KOPT-K1 (cell line): Measurements from ENCODE around the gene PRKCE.

Experiments used
- H3K27ac ChIP-seq: fragments of 200-600 bp; sonication (generic); 2 replicates; pipeline ENCODE4 v1.5.1; 2016; ENCODE audit warnings: antibody characterized with exemption, mild to moderate bottlenecking, low read depth, low read length; ENCODE audit not compliant: poor library complexity, severe bottlenecking
- H3K36me3 ChIP-seq: fragments of 200-600 bp; sonication (generic); 2 replicates; pipeline ENCODE4 v1.5.1; 2017; ENCODE audit warnings: antibody characterized with exemption, mild to moderate bottlenecking, low read length, moderate library complexity; ENCODE audit not compliant: insufficient read depth
- H3K9me3 ChIP-seq: fragments of 200-600 bp; sonication (generic); 2 replicates; pipeline ENCODE4 v1.5.1; 2017; ENCODE audit warnings: antibody characterized with exemption, low read length, mild to moderate bottlenecking; ENCODE audit not compliant: insufficient read depth, poor library complexity, severe bottlenecking

PRKCE gene

DNA sequence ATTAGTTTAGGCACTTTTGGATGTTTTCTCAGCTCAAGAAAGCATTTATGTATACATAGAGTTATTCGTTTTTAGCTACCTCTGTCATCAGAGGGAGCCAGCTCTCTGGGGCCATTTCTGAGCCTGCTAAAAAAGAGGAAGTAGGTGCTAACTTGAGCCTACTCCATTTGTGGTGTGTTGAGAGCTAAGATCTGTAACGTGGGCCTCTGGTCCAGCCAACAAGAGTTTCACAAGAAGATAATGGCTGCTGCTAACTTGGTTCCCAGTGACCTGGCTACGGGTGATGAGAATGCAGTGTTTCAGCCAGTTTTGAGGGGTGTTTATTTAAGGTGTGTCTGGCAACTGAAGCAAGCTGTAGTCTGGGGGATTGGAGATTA is 182.5 kb downstream of the PRKCE start:
- Histone ChIP-seq H3K9me3 (peaks cover 18% of the 10 kb centered on the region), H3K27ac (no peak overlapping the region), H3K36me3 (no peaks in the 10 kb centered on the region)

DNA sequence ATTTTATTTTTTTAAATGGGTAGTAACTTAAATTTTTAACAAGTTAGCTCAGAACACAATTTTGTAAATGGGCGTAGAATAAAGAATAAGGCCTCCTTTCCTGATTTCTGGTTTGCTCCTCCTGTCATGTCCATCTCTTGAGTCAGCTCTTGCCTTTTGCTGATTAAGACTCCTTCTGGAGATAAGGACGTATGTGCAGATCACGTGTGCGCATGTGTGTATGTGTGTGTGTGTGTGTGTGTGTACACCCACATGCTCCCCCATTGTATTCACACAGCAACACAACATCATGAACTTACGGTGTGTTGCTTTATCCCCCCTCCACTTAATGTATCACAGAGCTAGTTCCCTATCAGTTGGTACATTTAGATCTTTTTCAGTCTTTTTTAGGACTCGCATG is 182.9 kb downstream of the PRKCE start:
- Histone ChIP-seq H3K9me3 (peaks cover 18% of the 10 kb centered on the region), H3K36me3 (no peaks in the 10 kb centered on the region), H3K27ac (no peak overlapping the region)

DNA sequence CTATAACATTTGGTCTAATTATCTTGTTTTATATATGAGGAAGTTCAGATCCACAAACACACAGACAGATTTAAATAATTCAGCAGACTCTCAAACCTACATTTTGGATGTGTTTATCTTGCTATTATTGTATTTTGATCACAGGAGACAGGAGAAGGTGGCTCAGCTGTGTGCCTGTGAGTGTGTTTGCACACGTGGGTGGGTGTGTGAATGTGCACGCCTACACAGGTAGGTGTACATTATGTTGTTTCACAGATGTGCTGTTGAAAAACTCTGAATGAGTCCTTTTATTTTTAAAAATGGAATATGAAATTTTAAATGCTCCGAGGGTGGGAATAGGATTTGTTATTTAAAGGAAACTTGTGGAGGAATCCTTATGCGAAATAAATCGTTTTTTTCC is 183.4 kb downstream of the PRKCE start:
- peaks cover 18% of the 10 kb centered on the region for H3K9me3 ChIP-seq
- no peaks in the 10 kb centered on the region for H3K36me3 ChIP-seq
- H3K27ac ChIP-seq = no peak overlapping the region

DNA sequence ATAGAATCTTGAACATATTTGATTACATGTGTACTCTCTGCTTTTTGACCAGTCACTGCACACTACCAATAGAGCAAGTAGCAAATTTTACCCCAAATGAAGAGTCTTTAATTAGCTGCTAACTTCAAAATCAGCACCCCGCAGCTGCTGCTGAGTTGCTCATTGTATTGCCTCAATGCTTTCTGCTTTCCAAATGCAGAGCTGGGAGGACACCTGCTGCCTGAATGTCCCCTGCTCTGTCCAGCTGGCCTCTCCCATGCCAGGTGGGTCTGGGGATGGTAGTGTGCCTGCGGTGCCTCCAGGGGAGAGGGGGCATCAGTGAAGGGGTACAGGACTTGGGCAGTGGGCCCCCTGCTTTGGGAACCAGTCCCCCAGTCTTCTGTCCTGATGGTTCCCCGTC is 184.8 kb downstream of the PRKCE start:
- no peaks in the 10 kb centered on the region for H3K36me3 ChIP-seq
- peaks cover 4% of the 10 kb centered on the region for H3K9me3 ChIP-seq
- H3K27ac ChIP-seq = no peak overlapping the region

DNA sequence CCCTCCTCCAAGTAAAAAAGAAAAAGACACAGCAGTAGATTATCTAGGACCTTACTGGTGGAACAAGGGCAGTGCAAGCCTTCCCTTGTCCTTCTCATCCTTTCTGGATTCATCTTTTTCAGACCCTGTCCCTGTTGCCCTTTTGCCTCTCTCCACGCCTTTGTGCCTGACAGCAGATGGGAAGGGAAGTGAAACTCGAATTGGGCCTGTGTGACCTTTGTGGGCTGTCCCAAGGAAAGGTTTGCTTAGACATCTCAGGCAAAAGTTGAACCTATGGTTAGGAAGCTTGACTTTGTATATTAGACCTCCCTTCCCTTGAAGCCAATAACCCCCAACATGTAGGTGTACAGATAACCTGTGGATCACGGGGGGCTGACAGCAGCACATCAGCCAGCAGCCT is 185.3 kb downstream of the PRKCE start:
- H3K27ac ChIP-seq = no peak overlapping the region
- no peaks in the 10 kb centered on the region for H3K9me3 ChIP-seq

DNA sequence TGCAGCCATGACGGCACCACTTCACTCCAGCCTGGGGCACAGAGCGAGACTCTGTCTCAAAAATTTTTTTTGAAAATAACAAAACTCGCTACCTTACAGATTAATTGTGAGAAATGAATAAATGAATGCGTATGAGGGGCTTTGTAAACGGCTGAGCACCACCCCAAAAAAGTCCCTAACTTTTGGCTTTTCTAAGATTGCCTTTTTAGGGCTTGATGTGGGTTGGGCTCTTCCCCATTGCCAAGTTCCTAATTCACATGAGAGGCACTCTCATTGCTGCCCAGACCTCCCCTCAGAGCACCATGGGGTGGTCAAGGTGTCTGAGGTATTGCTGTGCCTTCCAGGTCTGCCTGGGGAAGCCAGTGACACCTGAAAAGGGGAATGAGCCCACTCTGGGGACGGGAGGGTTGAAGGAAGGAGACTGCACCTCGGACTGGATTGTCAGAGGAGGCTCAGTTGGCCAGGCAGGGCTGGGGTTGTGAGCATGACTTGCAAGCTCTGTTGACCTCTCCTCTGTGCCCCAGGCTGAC is 186.4 kb downstream of the PRKCE start:
- H3K36me3 ChIP-seq = no peaks in the 10 kb centered on the region
- no peaks in the 10 kb centered on the region for H3K9me3 ChIP-seq
- no peak overlapping the region for H3K27ac ChIP-seq

More for the DNA sequence above, 185.3 kb downstream of the PRKCE start:
- no peaks in the 10 kb centered on the region for H3K36me3 ChIP-seq

DNA sequence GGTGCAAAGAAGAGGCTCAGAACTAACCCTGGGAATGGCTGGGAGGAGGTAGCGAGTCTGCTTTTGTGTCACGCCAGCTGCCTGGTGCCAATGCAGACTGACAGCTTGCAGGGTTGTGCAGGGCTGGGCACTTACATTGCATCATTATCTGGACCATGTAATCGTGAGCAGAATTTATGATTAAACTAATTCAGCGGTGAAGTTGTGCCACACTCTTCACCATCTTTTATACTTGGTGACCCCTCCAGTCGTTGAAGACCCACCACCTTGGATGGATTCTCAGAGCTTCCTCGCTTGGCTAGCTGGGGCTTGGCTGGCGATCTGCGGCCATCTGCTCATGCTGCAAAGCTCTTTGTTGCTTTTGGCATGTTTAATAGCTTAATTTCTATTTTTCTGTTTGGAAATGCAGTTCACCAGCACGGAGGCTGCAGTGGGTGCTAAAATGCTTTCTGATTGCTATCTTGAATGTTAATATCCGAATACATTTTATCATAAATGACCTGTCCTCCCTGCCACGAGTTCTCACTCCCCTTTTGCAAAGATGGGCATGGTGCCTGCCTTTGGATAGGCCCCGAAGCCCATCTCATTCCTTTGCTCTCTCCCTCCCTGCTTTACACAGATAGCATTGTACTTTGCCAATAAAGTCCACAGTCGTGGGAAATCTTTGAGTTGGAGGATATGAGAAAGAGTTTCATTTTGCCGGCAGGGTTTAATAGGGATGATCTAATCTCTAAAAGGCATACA is 188.2 kb downstream of the PRKCE start:
- Histone ChIP-seq H3K27ac (no peak overlapping the region), H3K36me3 (no peaks in the 10 kb centered on the region), H3K9me3 (no peaks in the 10 kb centered on the region)

DNA sequence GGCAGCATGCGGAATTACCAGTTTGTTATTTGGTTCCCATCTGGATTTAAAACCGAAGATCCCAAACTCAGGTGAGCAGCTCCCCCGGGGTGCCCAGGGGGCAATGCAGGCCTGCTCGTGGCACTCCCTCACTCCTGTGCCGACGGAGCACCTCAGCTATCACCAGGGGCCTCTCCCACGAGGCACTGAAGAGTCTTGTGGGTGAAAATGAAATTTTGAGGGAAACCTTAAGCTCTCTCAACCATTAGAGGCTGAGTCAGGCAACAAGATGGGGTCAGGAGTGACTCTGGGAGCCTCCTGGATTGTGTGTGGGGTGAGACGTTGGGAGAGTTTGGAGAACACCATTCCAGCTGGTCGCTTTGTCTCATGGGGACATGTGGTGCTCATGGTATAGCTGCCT is 189.0 kb downstream of the PRKCE start:
- Histone ChIP-seq H3K36me3 (no peaks in the 10 kb centered on the region), H3K27ac (no peak overlapping the region), H3K9me3 (no peaks in the 10 kb centered on the region)

DNA sequence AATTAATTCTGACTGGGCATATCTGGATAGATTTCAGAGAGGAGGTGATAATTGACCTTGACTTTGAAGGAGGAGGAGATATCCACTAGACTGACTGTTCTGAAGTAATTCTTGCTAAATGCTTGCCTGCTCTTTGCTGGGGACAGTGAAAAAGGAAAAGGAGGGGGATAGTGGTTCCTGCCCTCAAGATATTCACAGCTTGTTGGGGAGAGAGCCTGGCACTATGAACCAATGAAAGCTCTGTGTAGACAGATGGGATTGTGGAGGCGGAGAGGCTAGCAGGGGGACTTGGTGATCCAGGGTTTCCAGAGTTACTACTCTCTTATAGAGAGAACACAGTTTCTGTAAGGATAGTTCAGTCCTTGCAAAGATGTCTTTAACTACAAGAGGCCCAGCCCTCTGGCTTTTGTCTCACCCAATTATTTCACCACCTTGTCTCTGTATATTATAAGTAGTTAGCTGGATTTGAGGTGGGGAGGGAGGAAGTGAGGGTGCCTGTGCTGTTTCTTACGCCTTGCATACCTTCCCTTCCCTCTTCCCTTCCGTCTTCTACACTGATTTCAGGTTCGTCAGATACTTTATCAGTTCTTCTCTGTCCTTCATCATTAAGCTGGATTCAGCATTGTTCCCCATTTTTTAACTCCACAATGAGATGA is 190.4 kb downstream of the PRKCE start:
- Histone ChIP-seq H3K36me3 (no peaks in the 10 kb centered on the region), H3K27ac (peak overlapping the region; percentile 92), H3K9me3 (no peaks in the 10 kb centered on the region)

DNA sequence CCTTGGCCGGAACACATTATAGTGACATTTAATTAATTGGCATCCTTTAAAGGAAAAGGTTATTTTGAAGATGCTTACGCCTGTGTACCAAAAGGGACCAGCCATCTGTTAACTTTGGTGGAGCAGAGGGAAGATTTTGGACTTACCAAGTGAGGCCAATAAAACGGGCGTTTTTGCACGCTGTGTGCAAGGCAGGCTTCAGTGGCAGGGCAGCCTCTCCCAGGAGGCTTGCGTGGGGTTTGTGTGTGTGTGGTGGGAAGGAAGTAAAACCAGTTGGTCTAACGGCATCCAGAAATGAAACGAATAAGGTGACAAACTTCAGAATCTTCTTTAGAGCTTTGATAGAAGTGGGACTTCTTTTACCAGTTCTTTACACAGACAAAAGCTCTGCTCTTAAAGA is 191.7 kb downstream of the PRKCE start:
- H3K36me3 ChIP-seq = no peaks in the 10 kb centered on the region
- peak overlapping the region; percentile 92 for H3K27ac ChIP-seq
- no peaks in the 10 kb centered on the region for H3K9me3 ChIP-seq

DNA sequence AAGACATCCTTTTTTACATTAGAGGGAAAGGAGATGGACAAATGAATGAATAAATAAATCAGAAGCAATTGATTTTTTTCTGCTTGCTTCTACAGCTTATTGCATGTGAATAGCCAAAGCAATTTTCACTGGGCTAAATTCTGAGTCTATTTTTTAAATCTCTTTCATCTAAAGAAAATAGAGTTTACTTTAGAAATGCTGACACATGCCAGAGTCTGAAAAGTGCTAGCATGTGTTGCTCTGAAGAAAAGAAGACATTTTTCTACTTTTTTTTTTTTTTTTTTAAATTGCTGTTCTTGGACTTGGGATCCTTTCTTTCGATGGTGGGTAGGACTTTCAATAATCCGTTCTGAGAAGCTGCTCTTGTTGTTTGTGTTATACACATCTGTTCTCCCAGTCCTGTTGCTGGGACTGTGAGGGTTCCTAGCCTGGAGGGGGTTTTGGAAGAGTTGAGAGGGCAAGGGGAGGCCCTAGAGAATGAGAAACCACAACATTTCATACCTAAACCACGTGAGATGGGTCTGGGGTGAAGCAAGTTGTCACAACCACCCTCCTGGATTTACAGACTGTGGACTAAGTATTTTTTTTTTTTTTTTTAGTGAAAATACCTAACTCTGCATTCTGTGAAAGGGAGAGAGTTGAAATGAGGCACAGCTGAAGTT is 193.5 kb downstream of the PRKCE start:
- Histone ChIP-seq H3K9me3 (no peaks in the 10 kb centered on the region), H3K27ac (peak overlapping the region; percentile 92), H3K36me3 (no peaks in the 10 kb centered on the region)

DNA sequence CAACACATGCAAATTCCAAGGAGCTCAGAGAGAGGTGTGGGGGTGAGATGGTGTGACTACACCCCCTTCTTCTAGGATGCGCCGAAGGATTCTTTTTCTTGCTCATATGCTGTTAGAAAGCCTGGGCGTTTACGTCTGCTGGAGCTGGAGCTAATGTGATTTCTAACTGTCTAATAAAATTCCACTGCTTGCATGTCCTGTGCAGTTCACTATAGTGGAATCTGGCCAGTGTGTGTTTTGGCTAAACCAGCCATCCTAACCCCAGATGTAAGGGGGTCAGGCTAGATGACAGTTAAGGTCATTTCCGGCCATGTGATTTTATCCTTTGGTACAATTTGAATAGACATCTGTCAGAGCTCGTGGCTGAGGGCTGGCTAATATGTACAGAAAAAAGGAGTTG is 194.1 kb downstream of the PRKCE start:
- Histone ChIP-seq H3K9me3 (no peaks in the 10 kb centered on the region), H3K27ac (peak overlapping the region; percentile 92), H3K36me3 (no peaks in the 10 kb centered on the region)

DNA sequence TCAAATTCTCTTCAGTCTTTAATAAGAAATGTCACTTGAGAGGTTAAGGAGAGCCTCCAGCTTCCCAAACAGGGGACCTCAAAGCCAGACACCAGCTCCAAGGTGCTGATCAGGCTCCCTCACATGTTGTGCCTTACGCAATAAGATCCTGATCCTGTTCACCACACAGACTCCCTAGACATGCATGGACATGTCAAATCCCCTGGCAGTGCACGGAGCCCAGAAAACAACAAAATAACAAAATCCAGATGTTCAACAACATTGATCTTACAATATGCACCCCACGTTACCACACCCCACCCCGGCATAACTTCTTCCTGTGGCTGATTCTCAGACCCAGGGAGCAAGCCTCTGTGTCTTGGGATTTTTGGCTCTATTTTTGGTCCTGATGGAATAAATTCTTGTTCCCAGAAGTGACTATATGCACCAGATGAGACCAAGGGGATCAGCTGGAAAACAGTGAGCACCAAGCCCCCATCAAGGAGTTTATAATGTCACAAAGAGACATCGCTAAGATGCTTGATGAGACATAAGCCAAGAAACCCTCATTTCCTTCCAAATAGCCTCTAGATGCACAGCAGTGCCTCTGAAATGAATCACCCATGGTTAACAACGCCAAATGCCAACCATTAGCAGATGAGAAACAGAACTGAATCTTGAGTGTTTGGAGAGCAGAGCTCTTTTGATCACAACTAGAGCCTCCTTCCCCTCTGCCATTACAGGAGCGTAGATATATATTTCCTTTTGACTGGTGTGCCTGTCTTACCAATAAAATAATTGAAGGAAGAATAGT is 198.2 kb downstream of the PRKCE start:
- Histone ChIP-seq H3K36me3 (no peaks in the 10 kb centered on the region), H3K9me3 (no peaks in the 10 kb centered on the region), H3K27ac (no peak overlapping the region)

DNA sequence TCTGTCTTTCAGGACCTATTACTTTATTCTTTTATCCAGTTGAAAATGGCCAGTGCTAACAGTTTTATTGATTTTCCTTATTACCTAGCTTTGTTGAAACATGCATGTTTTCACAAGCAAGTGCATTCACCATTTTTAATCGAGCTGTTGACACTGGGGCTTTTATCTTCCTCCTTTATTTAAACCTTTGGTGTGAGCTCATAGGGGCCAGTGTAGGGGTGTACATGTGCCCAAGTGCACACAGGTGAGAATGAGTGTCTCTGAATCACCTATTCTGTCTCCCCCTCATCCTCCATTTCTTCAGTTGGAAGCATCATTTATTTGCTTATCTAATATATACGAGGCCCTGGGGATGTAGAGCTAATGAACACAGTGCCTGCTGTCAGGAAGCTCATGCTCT is 199.1 kb downstream of the PRKCE start:
- Histone ChIP-seq H3K27ac (no peak overlapping the region), H3K36me3 (no peaks in the 10 kb centered on the region), H3K9me3 (no peaks in the 10 kb centered on the region)

DNA sequence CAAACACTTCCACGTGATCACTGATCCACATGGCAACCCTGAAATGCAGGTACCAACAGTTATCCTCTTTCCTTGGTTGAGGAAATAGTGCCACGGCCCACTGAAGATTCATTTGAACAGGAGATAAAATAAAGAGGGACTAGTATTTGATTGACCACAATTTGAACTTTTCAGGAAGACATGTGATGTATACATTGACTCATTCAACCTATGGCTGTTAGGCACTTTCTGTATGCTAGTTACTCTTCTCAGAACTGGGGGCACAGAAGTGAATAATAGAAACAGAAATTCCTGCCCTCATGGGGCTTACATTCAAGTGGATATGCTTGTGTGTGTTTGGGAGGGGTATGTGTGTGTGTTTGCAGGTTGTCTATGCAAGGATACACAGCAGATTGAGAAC is 199.6 kb downstream of the PRKCE start:
- Histone ChIP-seq H3K36me3 (no peaks in the 10 kb centered on the region), H3K9me3 (no peaks in the 10 kb centered on the region), H3K27ac (no peak overlapping the region)
